CD4-positive, alpha-beta T cell treated with Interleukin-10 for 1 hour (primary cell): ENCODE data around the gene TRPV4.
"Not testable (repeated sequence)": the region's sequence is repeated elsewhere in the genome, so short reads cannot be mapped to it uniquely, and the experiment has no call there.

Source experiments
- DNase-seq: peaks from one replicate; pipeline ENCODE4 v3.0.0-alpha.2; 2020

Gene TRPV4

DNA sequence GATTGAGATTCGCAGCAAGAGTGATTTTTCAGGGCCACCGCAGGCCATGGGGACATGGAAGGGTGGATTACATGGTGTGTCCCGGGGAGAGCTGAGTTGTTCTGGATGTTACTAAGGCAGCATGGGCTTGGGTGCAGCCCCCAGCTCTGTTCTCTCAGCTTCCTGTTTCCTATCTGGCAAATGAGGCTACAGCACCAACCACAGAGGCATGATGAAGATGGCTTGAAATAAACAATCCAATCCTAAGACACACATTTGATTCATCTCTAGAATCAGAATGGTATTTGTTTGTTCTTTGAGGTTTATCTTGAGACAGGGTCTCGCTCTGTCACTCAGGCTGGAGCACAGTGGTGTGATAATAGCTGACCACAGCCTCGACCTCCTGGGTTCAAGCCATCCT, 25.6 kb upstream of the TRPV4 start:
- DNase-seq, result no peak

DNA sequence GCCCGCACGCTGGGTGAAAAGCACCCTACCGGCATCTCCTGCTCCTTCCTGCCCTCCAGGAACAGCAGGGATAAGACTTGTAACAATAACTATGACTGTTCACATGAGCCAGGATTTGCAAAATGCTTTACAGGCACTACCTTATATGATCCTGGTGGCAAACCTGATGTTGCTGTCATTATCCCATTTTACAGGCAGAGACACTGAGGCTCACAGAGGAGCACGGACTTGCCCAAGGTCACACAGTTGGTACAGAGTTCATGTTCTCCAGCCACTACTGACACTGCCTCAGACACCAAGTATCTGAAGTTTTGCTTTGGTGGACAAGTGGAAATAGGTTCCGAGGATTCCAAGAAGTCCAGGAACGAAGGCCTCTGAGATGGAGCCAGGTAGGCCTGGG, 24.5 kb upstream of the TRPV4 start:
- no peak for DNase-seq

- DNase-seq, result no peak
Observed at GRCh38 chr12:109855377-109855776, 22.2 kb upstream of the TRPV4 start.

DNA sequence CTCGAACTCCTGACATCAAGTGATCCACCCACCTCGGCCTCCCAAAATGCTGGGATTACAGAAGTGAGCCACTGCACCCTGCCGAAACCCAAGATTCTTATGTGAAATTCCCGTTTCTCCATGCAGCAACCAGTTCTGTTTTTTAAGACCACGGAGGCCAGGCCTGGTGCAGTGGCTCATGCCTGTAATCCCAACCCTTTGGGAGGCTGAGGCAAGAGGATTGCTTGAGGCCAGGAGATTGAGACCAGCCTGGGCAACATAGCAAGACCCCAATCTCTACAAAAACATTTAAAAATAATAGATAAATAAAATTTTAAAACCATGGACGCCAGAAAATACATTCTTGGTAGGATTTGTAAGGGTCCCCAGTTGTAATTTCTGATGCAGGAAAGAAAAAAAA, 17.3 kb upstream of the TRPV4 start:
- not testable (repeated sequence) for DNase-seq

- no peak for DNase-seq
Observed at GRCh38 chr12:109847142-109847735, 14.0 kb upstream of the TRPV4 start.

- no peak for DNase-seq
Observed at GRCh38 chr12:109845824-109846205, 12.6 kb upstream of the TRPV4 start.

GRCh38 chr12:109844983-109845823, 12.0 kb upstream of the TRPV4 start:
- DNase-seq, result peak; percentile 89

DNA sequence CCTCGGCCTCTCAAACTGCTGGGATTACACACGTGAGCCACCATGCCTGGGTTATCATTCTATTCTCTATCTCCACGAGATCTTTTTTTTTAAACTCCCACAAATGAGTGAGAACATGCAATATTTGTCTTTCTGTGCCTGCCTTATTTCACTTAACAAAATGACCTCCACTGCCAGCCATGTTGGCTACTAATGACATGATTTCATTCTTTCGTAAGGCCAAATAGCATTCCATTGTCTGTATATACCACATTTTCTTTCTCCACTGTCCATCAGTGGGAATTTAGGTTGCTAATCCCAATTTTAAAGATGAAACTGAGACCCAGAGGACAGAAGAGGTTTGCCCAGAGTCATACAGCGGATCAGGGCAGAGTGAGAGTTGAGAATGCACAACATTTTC, 10.9 kb upstream of the TRPV4 start:
- DNase-seq, result no peak

GRCh38 chr12:109842021-109842420, 8.8 kb upstream of the TRPV4 start:
- no peak for DNase-seq

- DNase-seq, result no peak
Observed at GRCh38 chr12:109841356-109841755, 8.2 kb upstream of the TRPV4 start.

- DNase-seq, result no peak
Observed at GRCh38 chr12:109840305-109841074, 7.3 kb upstream of the TRPV4 start.

GRCh38 chr12:109839444-109839843, 6.2 kb upstream of the TRPV4 start:
- DNase-seq, result no peak

GRCh38 chr12:109836916-109837315, 3.7 kb upstream of the TRPV4 start:
- DNase-seq, result no peak

DNA sequence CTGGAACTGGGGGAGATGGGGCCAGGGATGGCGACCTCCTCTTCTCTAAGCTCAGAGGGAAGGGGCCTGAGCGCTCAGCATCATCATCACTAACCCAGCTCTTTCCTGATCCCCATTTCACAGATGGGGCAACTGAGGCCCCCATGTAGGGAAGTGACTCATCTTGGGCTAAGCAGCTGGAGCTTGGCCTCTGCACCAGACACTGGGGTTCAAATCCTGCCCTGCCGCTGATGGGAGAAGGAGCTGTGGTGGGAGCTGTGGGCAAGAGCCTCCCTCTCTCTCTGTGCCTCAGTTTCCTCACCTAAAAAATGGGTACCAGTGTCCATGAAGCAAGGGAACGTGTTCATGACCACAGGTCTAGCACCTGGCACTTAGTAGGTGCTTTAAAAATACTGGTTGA, 2.6 kb upstream of the TRPV4 start:
- no peak for DNase-seq

- DNase-seq, result no peak
Observed at GRCh38 chr12:109832541-109833306, 474 bp downstream of the TRPV4 start.

- DNase-seq, result no peak
Observed at GRCh38 chr12:109831929-109832328, 1.3 kb downstream of the TRPV4 start.

DNA sequence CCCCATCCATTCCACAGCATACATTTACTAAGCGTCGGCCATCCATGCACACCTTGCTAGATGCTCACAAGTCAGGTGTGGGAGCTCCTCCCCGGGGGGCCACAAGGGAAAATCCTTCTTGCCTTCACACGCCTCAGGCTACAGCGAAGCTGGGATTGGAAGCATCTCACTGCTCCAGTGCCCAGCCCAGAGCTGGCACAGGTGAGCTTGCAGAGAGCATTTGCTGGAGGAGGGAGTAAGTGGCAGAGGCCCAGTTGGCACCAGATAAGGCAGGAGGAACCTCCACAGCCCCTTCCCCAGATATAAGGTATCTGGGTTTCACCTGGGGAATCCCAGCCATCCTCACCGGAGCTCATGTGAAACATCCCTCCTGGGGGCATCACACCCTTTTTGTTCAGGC, 1.8 kb downstream of the TRPV4 start:
- no peak for DNase-seq

DNA sequence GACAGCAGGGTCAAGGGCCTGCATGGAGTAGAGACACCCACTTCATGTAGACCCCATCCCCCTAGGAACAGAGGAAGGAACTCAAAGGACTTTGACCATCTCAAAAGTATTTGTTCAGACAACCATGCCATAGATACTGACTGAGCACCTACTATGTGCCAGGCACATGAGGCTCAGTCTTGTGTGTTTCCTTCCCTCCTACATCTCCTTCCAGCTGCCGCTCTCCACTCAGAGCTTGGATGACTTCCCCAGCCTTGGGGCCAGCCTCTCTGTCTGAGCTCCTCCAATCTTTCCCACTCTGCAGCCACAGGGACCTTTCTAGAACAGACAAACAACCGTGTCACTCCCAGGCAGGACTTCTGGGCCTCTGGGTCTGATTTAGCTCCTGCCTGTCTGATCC, 2.5 kb downstream of the TRPV4 start:
- no peak for DNase-seq

- DNase-seq, result no peak
Observed at GRCh38 chr12:109830267-109830666, 2.9 kb downstream of the TRPV4 start.

GRCh38 chr12:109829667-109830066, 3.5 kb downstream of the TRPV4 start:
- DNase-seq, result no peak

DNA sequence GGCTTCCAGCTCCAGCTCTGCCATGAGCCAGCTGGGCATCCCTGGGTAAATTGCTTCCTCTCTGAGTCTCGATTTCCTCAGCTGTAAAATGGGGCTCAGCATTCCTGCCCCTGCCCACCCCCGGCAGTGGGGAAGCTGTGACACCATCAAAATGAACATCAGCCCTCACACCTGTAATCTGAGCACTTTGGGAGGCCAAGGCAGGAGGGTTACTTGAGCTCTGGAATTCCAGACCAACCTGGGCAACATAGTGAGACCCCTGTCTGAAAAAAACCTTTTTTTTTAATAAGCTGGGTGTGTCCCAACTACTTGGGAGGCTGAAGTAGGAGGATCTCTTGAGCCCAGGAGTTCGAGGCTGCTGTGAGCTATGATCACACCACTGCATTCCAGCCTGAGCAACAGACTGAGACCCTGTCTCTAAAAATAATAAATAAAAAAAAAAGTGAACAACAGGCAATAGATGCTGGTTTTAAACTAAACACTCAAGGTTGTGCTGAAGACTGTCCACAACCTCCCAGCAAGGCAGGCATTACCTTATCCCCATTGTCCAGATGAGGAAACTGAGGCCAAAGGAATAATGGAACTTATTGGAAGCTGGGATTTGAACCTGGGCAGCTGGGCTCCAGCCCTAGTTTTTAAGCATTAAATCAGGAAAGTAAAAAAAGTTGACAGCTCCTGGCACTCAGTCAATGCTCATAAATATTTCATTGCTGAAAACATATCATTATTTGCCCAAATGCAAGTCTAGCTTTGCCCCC, 4.3 kb downstream of the TRPV4 start:
- DNase-seq, result no peak
